H4 (cell line): ENCODE data around the gene ZACN. TPM values are rescaled to one million over a fixed set of nuclear protein-coding genes. Genes with fewer than 3 reads are reported as not detected.

Experiments
- DNase-seq: peaks from one replicate; pipeline ENCODE4 v3.0.0-alpha.2; 2015; ENCODE audit warnings: low spot score
- total RNA-seq: library from RNA; depleted of rRNA; stranded (reverse); fragments of >200 nt; shearing (Covaris generic); gene quantifications from 2 replicates; pipeline ENCODE4 v1.2.3, GENCODE V29; 2014; rRNA removed

The ZACN gene
- total RNA-seq, 1 experiment from 2014 or later, result not detected

DNA sequence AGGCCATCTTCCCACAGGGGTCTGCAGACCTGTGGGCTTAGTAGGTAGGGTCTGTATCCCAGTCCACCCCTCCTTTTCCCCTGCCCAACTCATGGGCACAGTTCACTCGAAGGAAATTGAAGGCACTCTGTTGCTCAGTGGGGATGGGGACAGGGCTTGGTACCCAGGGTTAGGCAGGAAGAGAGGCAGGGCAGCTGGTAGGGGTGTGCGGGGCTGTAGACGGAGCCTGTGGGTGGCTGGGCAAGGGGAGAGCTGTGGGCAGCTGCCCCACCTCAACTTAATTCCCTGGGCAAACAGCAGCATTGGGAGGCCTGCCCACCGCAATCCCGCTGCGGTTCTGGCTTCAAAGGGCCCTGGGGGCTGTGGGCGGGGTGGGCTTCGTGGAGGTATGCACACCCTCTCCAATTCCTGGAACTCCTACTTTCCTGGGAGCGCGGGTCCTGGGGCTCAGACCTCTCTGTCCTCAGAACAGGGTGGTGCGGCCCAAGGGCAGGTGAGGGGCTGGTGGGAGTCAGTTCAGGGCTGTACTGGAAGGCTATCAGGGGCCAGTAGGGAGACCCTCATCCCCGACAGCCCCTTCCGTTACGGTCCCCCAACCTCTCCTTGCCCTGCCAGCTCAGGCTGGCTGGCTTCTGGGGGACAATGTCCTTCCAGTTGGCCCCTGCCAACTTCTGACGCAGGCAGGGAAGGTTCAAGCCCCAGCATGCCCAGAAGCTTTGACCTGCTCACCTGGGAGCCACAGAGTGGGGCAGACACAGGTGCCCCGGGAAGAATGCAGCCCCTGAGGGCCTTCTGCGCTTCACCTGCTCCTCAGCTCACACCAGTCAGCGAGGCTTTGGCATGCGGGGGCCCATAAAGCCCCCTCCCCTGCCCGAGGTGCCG is 53.0 kb downstream of the ZACN start:
- no peak for DNase-seq

Other genes starting within 250 kb of the ZACN start
- 1.9 and 2.9 TPM in 2 replicates for gene UNC13D, start 234.8 kb upstream of the ZACN start, total RNA-seq
- gene WBP2, start 223.8 kb upstream of the ZACN start, total RNA-seq, result 14.8 and 26.3 TPM in 2 replicates
- 12.9 and 13.5 TPM in 2 replicates for gene TRIM47, start 200.6 kb upstream of the ZACN start, total RNA-seq
- 8.4 and 10.5 TPM in 2 replicates for gene TRIM65, start 182.2 kb upstream of the ZACN start, total RNA-seq
- gene MRPL38, start 174.3 kb upstream of the ZACN start, total RNA-seq, result 39.1 and 54.0 TPM in 2 replicates
- gene FBF1, start 138.1 kb upstream of the ZACN start, total RNA-seq, result 11.2 and 11.8 TPM in 2 replicates
- 30.0 and 31.5 TPM in 2 replicates for gene ACOX1, start 100.0 kb upstream of the ZACN start, total RNA-seq
- 18.1 and 28.2 TPM in 2 replicates for gene TEN1, start 99.9 kb upstream of the ZACN start, total RNA-seq
- 0.49 and 1.9 TPM in 2 replicates for gene CDK3, start 78.3 kb upstream of the ZACN start, total RNA-seq
- gene EVPL, start 51.9 kb upstream of the ZACN start, total RNA-seq, result not detected in 2 replicates
- gene SRP68, start 6.7 kb upstream of the ZACN start, total RNA-seq, result 37.3 and 39.7 TPM in 2 replicates
- gene GALR2, start 4.4 kb upstream of the ZACN start, total RNA-seq, result 0.14 TPM in 1 of 2 replicates, not detected in the other
- 51.4 and 51.5 TPM in 2 replicates for gene EXOC7, start 24.6 kb downstream of the ZACN start, total RNA-seq
- gene FOXJ1, start 62.1 kb downstream of the ZACN start, total RNA-seq, result not detected in 2 replicates
- 6.8 and 7.8 TPM in 2 replicates for gene RNF157, start 161.3 kb downstream of the ZACN start, total RNA-seq
- gene UBALD2, start 186.2 kb downstream of the ZACN start, total RNA-seq, result 3.9 and 7.7 TPM in 2 replicates
- 2.3 and 2.4 TPM in 2 replicates for gene QRICH2, start 229.1 kb downstream of the ZACN start, total RNA-seq